ENCODE results near the gene DAB1.

Gene DAB1

DNA sequence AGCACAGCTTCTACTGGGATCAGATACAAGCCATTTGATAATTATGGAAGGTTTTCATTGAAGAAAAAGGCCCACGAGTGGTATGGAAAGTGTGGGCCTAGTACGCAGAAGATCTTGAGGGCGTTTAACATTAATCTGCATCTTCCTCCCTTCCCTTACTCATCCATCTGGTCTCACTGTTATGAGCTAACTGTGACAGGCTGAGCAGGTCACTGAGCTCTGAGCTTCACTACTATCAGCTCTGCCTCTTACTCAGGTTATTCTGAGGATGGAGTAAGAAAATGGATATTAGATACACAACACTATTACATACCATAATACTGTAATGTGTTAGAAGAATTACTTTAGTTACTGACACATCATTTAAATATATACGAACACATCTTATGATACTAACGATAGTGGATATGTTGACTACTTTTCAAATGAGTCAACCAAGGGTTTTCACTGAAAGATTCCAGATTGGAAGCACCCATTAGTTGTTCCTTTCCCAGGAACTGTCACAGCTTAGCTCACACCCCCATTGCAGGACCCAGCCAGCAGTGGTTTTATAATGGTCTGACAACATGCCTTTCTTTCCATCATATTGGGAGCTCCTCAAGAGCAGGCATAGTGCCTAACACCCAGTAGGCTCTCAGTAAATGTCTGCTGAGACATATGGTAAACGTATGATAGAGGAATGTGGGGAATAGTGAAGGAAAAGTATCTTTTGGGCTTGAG is 360.3 kb downstream of the DAB1 start:
- DNase-seq = no peak

DNA sequence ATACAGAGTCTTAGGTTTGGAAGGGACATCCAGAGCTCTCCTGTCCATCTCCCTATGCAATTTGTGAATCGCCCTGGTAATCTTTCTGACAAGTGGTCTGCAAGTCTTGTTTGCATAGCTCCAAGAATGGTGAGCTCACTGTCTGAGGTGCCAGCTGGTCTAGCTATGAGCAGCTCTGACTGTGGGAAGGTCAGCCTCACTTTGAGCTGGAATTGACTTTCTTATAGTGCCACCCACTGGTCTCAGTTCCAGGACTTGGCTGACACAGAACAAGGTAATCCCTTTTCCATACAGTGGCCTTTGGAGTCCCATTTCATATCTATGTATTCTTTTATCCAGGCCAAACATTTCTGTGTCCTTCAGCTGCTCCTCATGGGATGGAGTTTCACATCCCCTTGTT is 362.5 kb downstream of the DAB1 start:
- no peak for DNase-seq

DNA sequence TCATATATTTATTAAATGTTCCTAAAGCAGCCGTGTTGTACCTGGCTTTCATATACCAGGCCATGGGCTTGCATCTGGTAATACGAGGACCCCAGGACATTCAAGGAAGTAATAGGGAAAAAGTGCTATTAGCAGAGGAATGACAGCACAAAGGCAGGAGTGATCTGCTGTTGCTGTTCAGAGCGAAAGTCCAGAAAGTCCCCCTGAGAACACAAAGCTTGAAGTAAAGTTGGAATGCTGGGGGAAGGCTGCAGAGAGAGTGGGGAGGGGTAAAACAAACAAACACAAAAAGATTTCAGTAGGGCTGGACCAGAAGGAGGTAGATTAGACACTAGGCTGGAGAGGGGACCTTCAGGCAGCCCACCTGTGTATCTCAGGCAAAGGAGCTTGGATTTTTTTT is 363.4 kb downstream of the DAB1 start:
- no peak for DNase-seq

DNA sequence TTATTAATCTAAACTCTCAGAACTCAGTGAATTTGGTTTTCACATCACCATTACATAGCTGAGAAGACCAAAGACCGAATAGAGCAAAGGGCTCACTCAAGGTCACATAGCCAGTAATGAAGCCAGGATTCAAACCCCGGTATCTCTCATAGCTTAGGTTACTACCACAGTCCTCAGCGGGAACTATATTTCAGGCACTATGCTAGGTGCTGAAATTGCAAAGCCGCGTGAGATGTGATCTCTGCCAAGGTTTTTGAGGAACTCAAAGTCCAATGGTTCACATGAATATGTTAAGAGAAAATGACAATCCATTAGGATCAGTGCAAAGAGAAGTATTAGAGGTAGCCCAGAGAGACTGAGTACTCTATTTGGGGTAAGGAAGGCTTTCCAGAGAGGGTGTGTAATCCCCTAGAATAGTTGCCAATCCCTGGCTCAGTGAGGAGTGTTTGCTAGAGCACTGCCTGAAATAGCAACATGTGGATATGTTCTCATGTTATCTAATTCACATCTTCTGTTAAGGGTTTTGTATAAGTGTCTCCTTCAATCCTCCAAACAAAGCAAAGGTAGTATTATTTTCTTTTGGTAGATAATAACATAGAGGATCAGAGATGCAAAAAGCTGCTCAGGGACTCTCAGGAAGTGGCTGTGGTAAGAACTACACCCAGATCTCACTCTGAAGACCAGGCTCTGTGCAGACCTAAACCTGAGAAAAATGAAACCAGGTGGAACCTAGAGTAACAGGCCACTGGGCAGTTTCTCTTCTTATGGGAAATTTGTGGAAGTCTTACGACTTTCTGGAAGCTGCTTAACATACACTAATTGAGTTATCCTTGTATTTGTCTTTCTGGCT is 365.0 kb downstream of the DAB1 start:
- no peak for DNase-seq

DNA sequence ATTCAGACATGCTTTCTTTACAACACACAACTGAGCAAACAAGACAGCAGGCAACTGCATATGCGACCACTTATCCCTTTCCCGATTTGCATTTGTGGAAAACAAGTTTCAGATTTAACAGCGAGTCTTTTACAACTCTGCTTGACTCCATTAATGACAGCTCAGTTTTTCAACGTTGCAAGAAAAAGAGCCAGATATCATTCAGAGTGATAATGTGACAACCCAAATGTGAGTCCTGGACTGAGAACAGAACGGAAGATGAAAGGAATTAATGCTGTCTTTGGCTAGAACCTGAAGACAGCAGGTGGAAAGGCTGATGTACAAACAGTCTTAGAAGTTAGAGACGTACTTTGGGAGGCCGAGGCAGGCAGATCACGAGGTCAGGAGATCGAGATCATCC is 375.0 kb downstream of the DAB1 start:
- DNase-seq = no peak

DNA sequence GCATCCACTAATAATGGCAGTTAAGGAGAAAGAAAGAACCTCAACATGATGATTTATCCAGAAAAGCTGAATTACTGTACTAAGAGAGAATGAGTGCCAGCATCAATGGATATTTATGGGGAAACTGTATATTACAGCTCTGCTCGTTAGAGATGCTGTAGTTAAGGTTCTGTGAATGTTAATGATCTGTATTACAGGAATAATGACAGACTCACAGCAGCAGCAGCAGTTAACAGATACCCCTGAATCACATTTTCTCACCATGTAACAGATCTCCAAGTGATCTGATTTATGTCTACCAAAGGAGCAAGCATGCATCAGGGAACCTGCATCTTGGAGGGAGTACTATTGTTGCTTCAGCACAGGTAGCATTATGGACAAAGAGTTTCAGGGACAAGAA is 377.4 kb downstream of the DAB1 start:
- DNase-seq = no peak

DNA sequence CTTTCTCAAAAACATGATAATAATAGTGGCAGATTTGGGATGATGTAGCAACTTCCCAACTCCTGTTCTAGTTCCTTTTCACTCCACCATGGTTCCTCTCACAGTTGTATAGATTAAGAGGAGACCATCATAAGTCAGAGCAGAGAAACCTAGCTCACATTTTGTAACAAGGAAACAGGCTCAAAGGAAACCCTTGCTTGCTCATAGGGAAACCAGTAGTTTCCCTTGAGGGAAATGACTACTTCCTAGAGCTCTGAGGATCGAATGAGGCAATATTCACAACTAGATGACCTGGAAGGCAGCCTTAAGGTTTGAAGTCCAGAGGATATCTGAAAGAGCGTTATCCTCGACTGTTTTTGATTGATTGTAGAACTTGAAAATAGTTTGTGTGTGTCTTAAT is 382.0 kb downstream of the DAB1 start:
- no peak for DNase-seq

DNA sequence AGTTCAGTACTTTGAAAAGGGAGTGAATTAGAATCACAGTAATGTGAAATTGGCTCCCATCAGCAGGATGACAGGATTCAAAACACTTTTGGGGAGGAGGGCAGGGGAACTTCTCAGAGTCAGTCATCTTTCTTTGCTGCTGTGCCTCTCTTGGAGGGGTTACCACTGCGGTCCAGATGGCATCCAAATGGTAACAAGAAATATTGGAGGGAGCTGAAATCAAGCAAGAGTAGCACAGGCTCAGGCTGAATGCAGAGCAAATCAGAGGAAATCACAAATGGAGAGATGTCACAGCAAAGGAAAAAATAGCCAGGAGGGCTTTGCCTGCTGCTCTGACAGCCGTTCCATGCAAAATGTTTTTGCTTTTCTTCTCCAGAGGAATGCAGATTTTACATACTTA is 383.0 kb downstream of the DAB1 start:
- no peak for DNase-seq

DNA sequence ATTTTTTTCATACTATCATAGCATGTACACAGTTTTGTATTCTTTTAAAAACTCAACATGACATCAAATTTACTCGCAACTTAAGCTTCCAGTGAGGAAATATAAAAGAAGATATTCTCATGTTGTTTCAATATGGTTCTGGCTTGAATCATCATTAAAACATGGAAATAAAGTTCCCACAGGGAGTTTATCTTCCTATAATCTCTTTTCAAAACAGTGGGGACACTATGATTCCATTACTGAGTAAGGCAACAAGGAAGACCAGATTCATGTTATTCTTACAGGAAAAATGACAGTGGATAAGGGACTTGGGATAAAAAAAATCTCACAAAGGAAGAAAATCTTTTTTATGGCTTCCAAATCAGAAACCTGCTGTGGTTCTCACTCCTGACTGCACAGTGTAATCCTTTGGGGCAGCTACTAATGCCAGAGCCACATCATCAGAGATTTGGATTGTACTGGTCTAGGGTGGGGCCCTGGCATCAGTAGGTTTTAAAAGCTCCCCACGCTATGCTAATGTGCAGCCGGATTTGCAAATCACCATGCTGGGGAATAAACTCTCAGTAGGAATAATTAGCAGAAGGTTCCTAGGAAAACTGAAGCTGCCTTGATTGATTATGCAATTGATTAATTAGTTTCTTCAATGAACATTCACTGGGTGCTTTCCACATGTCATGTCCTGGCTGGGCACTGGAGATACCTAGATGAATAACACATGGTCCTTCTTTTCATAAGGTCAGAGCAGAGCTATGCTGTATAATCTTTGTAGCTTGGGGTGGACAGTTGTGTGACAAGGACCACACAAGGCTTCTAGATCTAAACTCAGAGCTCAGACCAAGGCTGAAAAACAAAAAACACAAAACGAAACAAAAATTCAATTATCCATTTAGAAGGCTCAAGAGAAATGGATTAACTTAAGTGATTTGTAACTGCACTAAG is 386.9 kb downstream of the DAB1 start:
- DNase-seq = no peak

DNA sequence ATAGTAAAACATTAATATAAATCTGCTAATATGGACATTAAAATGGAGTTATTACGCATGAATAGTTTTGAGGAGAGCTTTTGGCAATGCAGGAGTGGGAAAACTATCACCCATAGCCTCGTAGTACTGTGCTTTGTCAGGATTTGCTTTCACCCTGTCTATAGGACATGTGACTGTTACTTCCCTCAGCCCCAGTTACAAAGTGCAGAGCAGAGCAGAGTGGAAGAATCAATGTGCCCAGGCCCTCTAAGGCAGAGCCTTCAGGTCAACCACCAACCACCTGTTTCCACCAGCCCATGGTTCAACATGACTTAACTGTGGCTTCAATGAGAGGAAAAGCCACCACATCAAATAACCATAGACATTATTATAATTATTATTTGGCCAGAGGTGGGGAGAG is 389.1 kb downstream of the DAB1 start:
- DNase-seq = no peak

DNA sequence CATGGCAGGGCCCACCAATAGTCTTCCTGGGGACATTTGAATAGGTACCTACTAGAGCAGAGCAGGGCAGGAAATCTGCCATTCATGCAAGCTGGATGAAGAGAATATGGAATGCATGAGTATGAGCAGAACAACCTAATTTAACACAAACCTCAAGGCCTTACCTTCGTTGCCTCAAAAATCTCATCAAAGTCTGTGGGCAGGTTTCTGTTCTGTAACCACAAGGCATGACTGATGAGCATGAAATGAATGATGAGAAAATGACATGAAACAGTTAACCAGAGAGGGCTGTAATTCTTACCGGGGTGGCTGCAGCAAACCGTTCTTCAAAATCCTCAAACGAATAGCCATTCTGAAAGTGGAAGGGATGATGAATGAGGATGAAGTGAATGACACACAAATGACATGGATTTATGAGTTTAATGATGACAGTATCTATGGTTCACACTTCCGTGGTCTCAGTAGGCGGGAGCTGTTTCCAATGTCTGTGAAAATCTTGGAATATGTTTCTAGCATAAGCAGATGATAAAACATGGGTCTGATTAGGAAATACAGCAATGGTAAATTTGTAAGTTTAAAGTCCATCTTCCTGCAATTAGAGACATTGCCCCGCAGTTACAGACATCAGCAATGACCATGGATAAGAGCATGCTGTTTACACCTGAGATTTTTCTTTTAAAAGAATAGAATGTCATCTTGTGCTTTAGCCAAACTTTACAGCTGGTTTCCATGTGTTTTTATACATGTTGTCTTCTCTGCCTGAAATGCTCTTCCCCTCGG is 390.4 kb downstream of the DAB1 start:
- DNase-seq = no peak

DNA sequence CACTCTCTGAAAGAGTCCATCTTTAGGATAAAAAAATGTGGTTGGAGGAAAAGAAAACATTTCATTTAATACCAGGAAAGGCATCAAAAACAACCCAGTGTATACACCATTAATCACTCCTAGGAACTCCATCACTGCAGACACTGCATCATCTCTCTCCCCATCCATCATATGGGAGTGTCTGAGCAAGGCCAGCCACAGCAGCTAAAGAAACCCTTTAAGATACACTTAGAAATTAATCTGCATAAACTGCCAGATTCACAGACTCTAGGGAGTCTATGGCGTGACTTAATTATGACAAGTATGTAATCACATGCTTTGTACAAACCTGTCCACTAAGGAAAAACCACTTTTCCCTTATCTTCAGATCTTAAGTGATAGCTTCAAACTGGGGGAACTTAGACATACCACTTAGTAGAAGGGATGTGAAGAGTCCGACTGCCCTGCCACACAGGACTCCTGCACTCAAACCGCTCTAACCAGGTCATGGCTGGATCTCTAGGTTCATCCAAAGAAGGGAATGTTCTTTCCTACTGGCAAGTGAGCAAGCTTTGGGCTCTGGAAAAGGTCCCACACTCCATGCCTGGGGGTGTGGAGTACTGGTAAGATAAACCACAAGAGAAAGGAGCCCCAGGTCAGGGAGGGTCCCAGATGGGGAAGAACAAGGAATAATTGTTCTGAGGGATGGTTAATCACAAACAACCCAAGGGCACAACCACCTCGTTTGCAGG is 397.1 kb downstream of the DAB1 start:
- no peak for DNase-seq

DNA sequence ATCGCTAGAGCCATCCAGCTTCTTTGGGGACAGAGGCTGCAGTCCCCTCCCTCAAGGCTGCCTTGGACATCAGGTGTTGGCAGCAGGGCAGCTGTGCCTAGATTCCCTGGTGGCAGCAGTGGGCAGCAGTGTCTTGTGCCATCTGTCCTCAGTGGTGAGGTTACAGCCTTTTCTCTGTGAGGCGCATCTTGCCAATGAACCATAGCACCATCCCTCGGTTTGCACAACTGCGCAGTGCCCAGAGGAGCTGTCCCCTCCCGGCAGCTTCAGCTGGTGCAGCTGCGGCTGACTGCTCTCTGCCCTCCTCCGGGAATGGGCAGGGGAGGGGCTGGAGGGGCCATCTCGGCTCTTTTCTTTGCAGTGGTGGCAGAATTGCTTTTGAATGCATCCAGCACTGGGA is 399.0 kb downstream of the DAB1 start:
- DNase-seq = no peak

DNA sequence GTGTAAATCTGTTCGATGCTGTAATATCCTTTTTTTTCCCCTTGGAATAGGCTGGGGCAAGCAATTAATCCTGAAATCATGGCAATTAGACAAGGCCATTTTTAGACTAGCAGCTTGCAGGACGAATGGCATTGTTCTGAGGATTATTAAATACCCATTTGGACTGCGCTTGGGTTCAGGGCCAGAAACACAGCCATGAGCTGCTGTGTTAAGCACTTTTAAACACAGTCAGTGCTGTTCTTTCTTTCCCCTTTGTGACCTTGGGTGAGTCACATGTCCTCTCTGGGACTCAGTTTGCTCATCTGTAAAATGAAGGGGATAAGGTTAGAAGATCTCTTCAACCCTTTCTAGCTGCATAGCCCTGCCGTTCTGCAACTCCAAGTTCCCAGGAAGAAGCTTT is 399.4 kb downstream of the DAB1 start:
- DNase-seq = no peak

DNA sequence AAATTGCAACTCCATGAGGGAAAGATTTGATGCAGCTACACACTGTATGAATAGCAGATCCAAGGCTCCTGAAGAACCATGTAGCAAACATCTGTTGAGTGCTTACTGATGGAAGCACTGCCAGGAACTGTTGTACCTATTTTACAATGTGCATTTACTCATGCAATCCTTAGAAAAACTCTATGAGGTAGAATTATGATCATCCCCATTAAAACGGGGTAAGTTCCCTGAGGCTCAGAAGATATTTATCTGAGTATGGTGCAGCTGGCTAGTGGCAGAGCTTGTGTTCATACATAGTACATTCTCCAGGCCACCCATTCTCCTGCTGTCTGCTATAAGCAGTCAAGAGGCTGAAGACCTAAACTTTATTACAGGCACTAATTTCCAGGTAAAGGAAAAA is 403.6 kb downstream of the DAB1 start:
- DNase-seq = no peak

DNA sequence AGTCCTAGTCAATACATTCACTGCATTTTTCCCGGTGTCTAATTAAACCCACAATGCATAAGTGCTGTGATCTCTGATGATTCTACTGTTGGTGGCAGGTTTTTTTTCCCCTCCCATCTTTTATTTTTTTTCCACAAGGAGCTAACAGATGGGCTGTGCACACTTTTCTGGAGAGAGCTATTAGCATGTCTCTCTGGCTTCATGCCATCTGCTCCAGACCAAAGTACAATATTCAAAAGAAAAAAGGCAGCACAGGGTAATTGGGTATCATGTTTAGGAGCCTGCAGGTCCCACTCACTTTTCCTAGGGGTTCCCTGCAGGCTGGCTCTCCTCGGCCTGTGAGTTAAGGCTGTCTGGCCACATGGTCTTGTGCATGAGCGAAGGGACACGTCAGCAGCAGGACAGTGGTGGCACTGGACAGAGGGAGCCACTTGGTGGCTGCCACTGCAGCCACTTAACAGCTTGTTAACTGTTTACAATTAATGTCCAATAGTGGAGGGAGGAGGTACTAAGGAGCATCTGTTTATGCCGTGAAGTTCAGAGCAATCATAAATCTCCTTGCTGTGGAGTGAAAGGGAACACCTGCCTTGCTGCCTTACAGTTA is 404.5 kb downstream of the DAB1 start:
- no peak for DNase-seq

DNA sequence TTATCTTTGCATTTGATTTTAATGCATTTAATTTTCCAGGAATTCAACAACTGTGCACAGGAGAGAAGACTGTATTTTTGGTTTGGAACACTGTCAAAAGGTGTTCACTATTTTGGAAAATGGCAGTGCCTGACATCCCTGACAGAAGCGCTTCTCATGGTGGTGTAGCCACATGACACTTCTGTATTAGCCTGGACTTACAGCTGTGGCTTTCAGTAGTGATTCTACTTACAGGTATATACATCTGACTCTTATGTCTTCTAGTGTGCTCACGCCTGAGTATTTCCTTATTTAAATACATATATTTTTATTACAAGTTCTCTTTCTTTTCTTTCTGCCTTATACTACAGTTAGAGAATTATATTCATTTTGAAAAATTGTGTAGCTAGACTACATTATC is 405.7 kb downstream of the DAB1 start:
- DNase-seq = no peak

DNA sequence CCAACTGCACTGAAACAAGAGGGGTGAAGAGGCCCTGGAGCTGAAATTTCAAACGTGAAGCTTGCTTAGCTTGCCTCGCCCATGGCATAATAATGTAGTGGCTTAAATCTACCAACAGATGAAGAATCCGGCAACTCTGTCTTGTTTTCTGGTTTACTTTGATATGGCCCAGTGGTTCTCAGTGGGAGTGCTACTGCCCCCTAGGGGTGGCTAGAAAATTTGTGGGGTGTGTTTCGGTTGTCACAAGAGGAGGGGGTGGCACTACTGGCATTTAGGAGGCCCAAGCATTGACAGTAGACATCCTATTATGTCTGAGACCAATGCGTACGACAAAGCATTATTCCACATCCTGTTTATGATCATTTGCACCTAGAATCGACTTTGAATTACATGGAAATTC is 406.1 kb downstream of the DAB1 start:
- no peak for DNase-seq

DNA sequence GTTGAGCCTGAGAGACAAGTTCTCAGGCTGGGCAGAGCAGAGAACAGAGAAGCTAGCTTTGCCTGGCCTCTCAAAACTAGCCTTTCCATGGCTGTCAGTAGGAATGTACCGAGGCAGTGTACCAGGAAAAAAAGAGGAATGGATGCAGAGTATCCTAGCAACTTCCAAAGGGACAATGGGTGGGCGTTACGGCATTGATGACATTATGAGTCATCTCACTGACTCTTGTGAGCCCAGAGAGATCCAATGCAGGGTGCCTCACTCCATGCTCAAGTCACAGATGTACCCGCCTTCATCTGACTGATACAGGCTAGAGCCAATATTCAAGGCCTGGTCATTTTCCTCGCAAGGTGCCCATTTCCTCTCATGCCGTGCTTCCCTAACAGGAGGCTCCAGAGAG is 406.7 kb downstream of the DAB1 start:
- DNase-seq = no peak

DNA sequence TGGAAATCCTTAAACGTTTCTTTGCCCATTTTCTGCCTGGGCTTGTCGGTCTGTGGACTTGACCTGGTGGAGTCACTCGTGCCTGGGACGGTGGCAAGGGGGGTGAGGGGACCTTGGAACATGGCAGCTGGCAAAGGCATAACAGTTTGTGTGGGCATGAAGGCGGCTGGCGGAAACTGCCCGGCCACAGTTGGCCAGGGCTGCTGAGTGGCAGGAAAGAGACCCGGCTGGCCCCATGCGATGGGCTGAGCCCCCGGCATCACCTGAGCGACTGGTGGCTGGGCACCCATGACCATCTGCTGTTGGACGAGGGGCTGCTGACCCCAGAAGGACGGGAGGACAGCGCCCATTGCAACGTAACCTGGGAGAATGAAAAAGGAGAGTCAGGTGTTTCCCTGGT is 408.8 kb downstream of the DAB1 start:
- no peak for DNase-seq

DNA sequence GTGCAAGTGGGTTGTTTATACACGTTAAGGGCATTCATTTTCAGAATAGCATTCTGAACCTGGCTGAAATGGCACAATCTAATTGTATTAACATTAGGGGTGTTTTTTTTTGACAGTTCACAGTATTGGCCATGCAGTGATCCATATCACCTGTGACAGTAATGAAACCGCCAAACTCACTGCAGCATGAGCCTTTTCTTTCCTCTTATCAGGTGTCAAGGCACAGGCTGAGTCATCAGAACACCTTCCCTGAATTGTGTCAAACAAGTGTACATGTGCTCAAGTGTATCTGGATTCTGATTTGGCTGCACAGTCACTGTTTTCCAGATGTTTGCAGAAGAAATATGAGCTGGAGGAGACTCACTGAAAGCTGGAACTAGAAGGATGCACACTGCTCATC is 410.3 kb downstream of the DAB1 start:
- no peak for DNase-seq

DNA sequence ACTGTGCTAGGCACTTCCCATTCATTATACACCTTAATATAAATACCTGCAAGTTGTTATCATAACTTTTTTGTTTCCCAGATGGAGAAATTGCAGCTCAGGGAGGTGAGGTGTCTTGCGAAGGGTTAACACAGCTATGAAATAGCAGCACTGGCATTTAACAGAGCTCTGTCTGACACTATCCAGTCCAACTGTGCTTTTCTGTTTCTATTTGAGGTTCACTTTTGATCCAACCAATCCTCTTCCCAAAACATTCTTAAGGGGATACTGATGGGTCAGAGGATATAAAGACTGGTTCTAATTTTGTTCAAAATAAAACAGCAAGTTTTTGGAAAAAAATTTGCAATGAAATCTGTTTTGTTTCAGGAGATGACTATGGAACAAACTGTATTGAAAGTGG is 411.5 kb downstream of the DAB1 start:
- DNase-seq = no peak
